ENCODE data around the gene STARD3NL. TPM values are rescaled to one million over a fixed set of nuclear protein-coding genes. Genes with fewer than 3 reads are reported as not detected.

Gene STARD3NL
- polyA plus RNA-seq, 1 donor from 2014 or later = 233 TPM

DNA sequence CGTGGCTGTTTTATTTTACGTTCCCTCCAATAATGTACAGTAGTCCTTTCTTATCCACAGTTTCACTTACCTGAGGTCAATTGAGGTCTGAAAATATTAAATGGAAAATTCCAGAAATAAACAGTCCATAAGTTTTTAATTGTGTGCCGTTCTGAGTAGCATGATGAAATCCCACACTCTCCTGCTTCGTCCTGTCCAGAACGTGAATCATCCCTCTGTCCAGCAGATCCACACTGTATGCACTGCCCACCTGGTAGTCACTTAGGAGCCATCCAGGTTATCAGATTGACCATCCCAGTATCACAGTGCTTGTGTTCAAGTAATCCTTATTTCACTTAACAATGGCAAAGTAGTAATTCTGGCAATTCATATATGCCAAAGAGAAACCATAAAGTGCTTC, 46.3 kb downstream of the STARD3NL start:
- no peak overlapping the region for H3K9ac ChIP-seq (ENCODE audit: low read length)
- H4K20me1 ChIP-seq (ENCODE audit: insufficient read depth) = no peaks in the 10 kb centered on the region
- H3K4me2 ChIP-seq (ENCODE audit: low read length) = no peak overlapping the region
- H3K27ac ChIP-seq (ENCODE audit: low read length) = no peak overlapping the region
- no peak overlapping the region for H2AFZ ChIP-seq (ENCODE audit: low read depth, low read length)
- H3K27me3 ChIP-seq (ENCODE audit: insufficient read depth, low read depth, low read length) = no peaks in the 10 kb centered on the region
- H3F3A ChIP-seq (ENCODE audit: insufficient read depth, low read length, poor library complexity, severe bottlenecking) = peaks cover 3% of the 10 kb centered on the region
- no peaks in the 10 kb centered on the region for H3K9me3 ChIP-seq (ENCODE audit: low read length)
- H3K4me3 ChIP-seq (ENCODE audit: low read length) = no peak overlapping the region
- no peaks in the 10 kb centered on the region for H3K79me2 ChIP-seq (replicated peaks; ENCODE audit: insufficient read depth, low read length)
- peaks cover 18% of the 10 kb centered on the region for H3K36me3 ChIP-seq (ENCODE audit: insufficient read depth, low read length)
- TF ChIP-seq, protein P1, sequence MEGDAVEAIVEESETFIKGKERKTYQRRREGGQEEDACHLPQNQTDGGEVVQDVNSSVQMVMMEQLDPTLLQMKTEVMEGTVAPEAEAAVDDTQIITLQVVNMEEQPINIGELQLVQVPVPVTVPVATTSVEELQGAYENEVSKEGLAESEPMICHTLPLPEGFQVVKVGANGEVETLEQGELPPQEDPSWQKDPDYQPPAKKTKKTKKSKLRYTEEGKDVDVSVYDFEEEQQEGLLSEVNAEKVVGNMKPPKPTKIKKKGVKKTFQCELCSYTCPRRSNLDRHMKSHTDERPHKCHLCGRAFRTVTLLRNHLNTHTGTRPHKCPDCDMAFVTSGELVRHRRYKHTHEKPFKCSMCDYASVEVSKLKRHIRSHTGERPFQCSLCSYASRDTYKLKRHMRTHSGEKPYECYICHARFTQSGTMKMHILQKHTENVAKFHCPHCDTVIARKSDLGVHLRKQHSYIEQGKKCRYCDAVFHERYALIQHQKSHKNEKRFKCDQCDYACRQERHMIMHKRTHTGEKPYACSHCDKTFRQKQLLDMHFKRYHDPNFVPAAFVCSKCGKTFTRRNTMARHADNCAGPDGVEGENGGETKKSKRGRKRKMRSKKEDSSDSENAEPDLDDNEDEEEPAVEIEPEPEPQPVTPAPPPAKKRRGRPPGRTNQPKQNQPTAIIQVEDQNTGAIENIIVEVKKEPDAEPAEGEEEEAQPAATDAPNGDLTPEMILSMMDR (IDR thresholded peaks at IDR 0.05; ENCODE audit: poor library complexity, severe bottlenecking) = no peak
- TF ChIP-seq POLR2AphosphoS5 (IDR thresholded peaks at IDR 0.05) (no peak), SMC3 (conservative IDR thresholded peaks at IDR 0.05; ENCODE audit: poor library complexity) (no peak), TAF1 (IDR thresholded peaks at IDR 0.05; ENCODE audit: low read depth) (no peak), EZH2 (IDR thresholded peaks at IDR 0.05; ENCODE audit: borderline replicate concordance, insufficient read depth, low read length, poor library complexity, severe bottlenecking) (no peak), RAD21 (conservative IDR thresholded peaks at IDR 0.05) (no peak), MXI1 (conservative IDR thresholded peaks at IDR 0.05; ENCODE audit: poor library complexity, severe bottlenecking) (no peak)
- TF ChIP-seq, protein P2, sequence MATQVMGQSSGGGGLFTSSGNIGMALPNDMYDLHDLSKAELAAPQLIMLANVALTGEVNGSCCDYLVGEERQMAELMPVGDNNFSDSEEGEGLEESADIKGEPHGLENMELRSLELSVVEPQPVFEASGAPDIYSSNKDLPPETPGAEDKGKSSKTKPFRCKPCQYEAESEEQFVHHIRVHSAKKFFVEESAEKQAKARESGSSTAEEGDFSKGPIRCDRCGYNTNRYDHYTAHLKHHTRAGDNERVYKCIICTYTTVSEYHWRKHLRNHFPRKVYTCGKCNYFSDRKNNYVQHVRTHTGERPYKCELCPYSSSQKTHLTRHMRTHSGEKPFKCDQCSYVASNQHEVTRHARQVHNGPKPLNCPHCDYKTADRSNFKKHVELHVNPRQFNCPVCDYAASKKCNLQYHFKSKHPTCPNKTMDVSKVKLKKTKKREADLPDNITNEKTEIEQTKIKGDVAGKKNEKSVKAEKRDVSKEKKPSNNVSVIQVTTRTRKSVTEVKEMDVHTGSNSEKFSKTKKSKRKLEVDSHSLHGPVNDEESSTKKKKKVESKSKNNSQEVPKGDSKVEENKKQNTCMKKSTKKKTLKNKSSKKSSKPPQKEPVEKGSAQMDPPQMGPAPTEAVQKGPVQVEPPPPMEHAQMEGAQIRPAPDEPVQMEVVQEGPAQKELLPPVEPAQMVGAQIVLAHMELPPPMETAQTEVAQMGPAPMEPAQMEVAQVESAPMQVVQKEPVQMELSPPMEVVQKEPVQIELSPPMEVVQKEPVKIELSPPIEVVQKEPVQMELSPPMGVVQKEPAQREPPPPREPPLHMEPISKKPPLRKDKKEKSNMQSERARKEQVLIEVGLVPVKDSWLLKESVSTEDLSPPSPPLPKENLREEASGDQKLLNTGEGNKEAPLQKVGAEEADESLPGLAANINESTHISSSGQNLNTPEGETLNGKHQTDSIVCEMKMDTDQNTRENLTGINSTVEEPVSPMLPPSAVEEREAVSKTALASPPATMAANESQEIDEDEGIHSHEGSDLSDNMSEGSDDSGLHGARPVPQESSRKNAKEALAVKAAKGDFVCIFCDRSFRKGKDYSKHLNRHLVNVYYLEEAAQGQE (IDR thresholded peaks at IDR 0.05; ENCODE audit: borderline replicate concordance) = no peak
- no peaks in the 10 kb centered on the region for H3K9me2 ChIP-seq (ENCODE audit: insufficient read depth, low read length)

DNA sequence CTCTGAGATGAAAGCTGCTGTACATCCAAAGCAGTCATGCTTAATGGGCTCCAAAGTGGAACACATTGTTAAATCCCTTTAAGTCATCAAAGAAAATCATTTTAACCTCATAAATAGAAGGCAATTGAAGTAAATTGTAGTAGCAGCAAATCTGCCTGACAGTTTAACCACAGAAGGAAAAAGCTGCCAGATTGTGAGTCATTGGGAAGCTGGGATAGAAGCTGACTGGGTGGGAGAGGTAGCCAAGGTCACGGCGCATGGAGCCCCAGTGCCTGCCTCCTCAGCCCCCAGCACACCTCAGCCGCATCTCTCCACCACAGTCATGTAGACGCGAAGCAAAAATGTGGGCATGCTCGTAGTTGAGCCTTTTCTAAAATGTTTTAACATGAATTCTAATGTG, 51.3 kb downstream of the STARD3NL start:
- no peaks in the 10 kb centered on the region for H3K27me3 ChIP-seq (ENCODE audit: insufficient read depth, low read depth, low read length)
- no peaks in the 10 kb centered on the region for H3K9me3 ChIP-seq (ENCODE audit: low read length)
- peak overlapping the region; percentile 47 for H3K27ac ChIP-seq (ENCODE audit: low read length)
- no peaks in the 10 kb centered on the region for H4K20me1 ChIP-seq (ENCODE audit: insufficient read depth)
- no peaks in the 10 kb centered on the region for H3K79me2 ChIP-seq (replicated peaks; ENCODE audit: insufficient read depth, low read length)
- peaks cover 13% of the 10 kb centered on the region for H3K36me3 ChIP-seq (ENCODE audit: insufficient read depth, low read length)
- no peak overlapping the region for H2AFZ ChIP-seq (ENCODE audit: low read depth, low read length)
- no peak overlapping the region for H3K9ac ChIP-seq (ENCODE audit: low read length)
- no peak overlapping the region for H3K4me3 ChIP-seq (ENCODE audit: low read length)
- H3K4me2 ChIP-seq (ENCODE audit: low read length) = no peak overlapping the region
- TF ChIP-seq, protein P2 (IDR thresholded peaks at IDR 0.05; ENCODE audit: borderline replicate concordance) = peak; percentile 38
- TF ChIP-seq POLR2AphosphoS5 (IDR thresholded peaks at IDR 0.05) = peak; percentile 62
- TF ChIP-seq TAF1 (IDR thresholded peaks at IDR 0.05; ENCODE audit: low read depth) = no peak
- TF ChIP-seq EZH2 (IDR thresholded peaks at IDR 0.05; ENCODE audit: borderline replicate concordance, insufficient read depth, low read length, poor library complexity, severe bottlenecking) = no peak
- peaks cover 3% of the 10 kb centered on the region for H3F3A ChIP-seq (ENCODE audit: insufficient read depth, low read length, poor library complexity, severe bottlenecking)
- no peaks in the 10 kb centered on the region for H3K9me2 ChIP-seq (ENCODE audit: insufficient read depth, low read length)

Measured in neural cell (in vitro differentiated cells).